HUES64 (cell line): ENCODE data around the gene TENM4.
"Not testable (repeated sequence)": the region's sequence is repeated elsewhere in the genome, so short reads cannot be mapped to it uniquely, and the experiment has no call there.

ENCODE experiments used
- H3K27ac ChIP-seq: 2 replicates; pipeline ENCODE4 v1.7.0; 2013; ENCODE audit warnings: low read depth, low read length, inconsistent platforms
- H3K27me3 ChIP-seq: 2 replicates; pipeline ENCODE4 v1.6.1; 2013; ENCODE audit warnings: mild to moderate bottlenecking, low read length; ENCODE audit not compliant: insufficient read depth
- H3K36me3 ChIP-seq: 2 replicates; pipeline ENCODE4 v1.6.1; 2013; ENCODE audit warnings: mild to moderate bottlenecking, low read length; ENCODE audit not compliant: insufficient read depth
- H3K4me1 ChIP-seq: 2 replicates; pipeline ENCODE4 v1.6.1; 2013; ENCODE audit warnings: mild to moderate bottlenecking, low read length, moderate library complexity; ENCODE audit not compliant: insufficient read depth
- H3K4me3 ChIP-seq: 2 replicates; pipeline ENCODE4 v1.5.1; 2013; ENCODE audit warnings: mild to moderate bottlenecking, low read length, moderate library complexity
- H3K9ac ChIP-seq: 2 replicates; pipeline ENCODE4 v1.6.1; 2013; ENCODE audit warnings: mild to moderate bottlenecking, low read depth, low read length
- H3K9me3 ChIP-seq: 2 replicates; pipeline ENCODE4 v1.6.1; 2013; ENCODE audit warnings: low read depth, low read length; ENCODE audit not compliant: insufficient read depth
- WGBS: fragments of 150-250, 120-280 bp; methylation state at CpG from one replicate; pipeline ENCODE4 v1.1.7; 2013; ENCODE audit warnings: missing lambda C conversion rate; 5-methylcytosine and 5-hydroxymethylcytosine counted together

The TENM4 gene

DNA sequence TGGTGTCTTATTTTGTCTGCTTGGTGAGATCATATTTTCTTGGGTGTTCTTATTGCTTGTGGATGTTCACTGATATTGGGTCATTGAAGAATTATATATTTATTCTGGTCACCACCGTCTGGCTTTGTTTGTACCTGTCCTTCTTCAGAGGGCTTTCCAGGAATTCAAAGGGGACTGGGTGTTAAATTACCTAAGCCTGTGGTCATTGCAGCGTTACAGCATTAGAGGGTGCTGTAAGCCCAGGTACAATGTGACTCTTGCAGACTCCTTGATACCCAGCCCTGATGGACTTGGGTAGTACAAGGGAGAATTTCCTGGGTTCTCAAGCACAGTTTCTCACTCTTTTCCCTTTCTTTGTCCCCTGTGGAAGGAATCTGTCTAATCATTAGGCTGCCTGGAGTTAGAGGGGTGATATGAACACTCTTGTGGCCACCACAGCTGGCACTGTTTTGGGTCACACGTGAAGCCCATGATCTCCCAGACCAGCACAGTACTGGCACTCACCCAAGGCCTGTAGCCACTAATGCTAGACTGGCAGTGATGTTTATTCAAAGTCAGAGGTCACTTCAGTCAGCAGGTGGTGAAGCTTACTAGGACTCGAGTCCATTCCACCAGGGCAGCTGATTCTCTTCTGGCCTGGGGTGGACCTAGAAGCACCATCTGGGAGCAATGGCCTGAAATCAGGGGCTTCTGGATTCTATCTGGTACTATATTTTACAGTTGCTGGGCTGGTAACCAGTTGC, 810.1 kb downstream of the TENM4 start:
- Histone ChIP-seq H3K4me1 (no peaks in the 10 kb centered on the region), H3K4me3 (no peak overlapping the region), H3K9me3 (peaks cover 21% of the 10 kb centered on the region), H3K36me3 (no peaks in the 10 kb centered on the region), H3K27ac (no peak overlapping the region), H3K9ac (no peak overlapping the region), H3K27me3 (no peaks in the 10 kb centered on the region)
- 86% methylated on average over 4 of the region's 4 CpGs for WGBS

GRCh38 chr11:78630155-78630554, 810.7 kb downstream of the TENM4 start:
- H3K36me3 ChIP-seq = no peaks in the 10 kb centered on the region
- no peak overlapping the region for H3K27ac ChIP-seq
- H3K4me3 ChIP-seq = no peak overlapping the region
- no peaks in the 10 kb centered on the region for H3K27me3 ChIP-seq
- no peak overlapping the region for H3K9ac ChIP-seq
- H3K4me1 ChIP-seq = no peaks in the 10 kb centered on the region
- H3K9me3 ChIP-seq = peaks cover 21% of the 10 kb centered on the region
- WGBS = 93% methylated on average over 3 of the region's 3 CpGs

- no peaks in the 10 kb centered on the region for H3K27me3 ChIP-seq
- no peak overlapping the region for H3K4me3 ChIP-seq
- H3K9me3 ChIP-seq = peaks cover 11% of the 10 kb centered on the region
- no peak overlapping the region for H3K27ac ChIP-seq
- no peaks in the 10 kb centered on the region for H3K36me3 ChIP-seq
- no peaks in the 10 kb centered on the region for H3K4me1 ChIP-seq
- WGBS = 86% methylated on average over 5 of the region's 5 CpGs
- H3K9ac ChIP-seq = no peak overlapping the region
Observed at GRCh38 chr11:78622666-78623065, 818.2 kb downstream of the TENM4 start.

- Histone ChIP-seq H3K36me3 (no peaks in the 10 kb centered on the region), H3K4me3 (no peak overlapping the region), H3K27me3 (no peaks in the 10 kb centered on the region), H3K4me1 (no peaks in the 10 kb centered on the region), H3K27ac (no peak overlapping the region), H3K9ac (no peak overlapping the region), H3K9me3 (peaks cover 11% of the 10 kb centered on the region)
- 86% methylated on average over 2 of the region's 2 CpGs for WGBS
Observed at GRCh38 chr11:78620159-78620558, 820.7 kb downstream of the TENM4 start.

DNA sequence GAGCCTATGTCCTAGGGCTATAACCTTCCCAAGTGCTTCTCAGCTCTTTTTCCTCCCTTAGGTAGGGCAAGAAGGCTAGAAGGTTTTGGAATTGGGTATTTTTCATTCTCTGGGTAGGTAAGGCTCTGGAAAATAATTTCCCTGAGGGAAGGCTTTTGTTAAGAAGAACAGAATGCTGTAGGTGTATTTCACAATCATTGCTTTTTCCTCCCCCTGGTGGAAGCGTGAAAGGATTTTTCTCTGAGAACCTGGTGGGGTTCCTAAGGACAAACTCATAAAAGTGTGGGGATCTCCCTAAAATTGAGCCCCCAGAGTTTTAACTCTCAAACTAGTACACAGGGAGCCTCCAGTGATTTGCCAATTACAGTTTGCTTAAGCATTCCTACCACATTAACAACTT, 825.1 kb downstream of the TENM4 start:
- Histone ChIP-seq H3K4me1 (no peaks in the 10 kb centered on the region), H3K4me3 (no peak overlapping the region), H3K27ac (no peak overlapping the region), H3K36me3 (no peaks in the 10 kb centered on the region), H3K27me3 (no peaks in the 10 kb centered on the region), H3K9me3 (peaks cover 11% of the 10 kb centered on the region), H3K9ac (no peak overlapping the region)
- 100% methylated on average over 1 of the region's 1 CpG for WGBS

DNA sequence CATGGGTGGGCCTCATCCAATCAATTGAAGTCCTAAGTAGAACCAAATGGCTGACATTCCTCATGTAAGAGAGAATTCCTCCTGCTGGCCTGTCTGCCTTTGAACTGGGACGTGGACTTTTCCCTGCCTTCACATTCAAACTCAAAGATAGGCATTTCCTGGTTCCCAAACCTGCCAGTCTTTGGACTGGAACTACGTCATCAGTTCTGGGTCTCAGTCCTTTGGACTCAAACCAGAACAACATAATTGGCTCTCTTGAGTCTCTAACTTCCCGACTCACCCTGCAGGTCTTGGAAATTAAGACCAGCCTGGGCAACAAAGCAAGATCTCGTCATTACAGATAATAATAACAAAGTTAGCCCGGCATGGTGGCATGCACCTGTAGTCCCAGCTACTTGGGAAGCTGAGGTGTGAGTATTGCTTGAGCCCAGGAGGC, 827.4 kb downstream of the TENM4 start:
- 83% methylated on average over 5 of the region's 5 CpGs for WGBS
- no peaks in the 10 kb centered on the region for H3K9me3 ChIP-seq
- H3K27me3 ChIP-seq = no peaks in the 10 kb centered on the region
- H3K9ac ChIP-seq = no peak overlapping the region
- no peak overlapping the region for H3K27ac ChIP-seq
- no peaks in the 10 kb centered on the region for H3K4me1 ChIP-seq
- H3K36me3 ChIP-seq = no peaks in the 10 kb centered on the region
- no peak overlapping the region for H3K4me3 ChIP-seq

DNA sequence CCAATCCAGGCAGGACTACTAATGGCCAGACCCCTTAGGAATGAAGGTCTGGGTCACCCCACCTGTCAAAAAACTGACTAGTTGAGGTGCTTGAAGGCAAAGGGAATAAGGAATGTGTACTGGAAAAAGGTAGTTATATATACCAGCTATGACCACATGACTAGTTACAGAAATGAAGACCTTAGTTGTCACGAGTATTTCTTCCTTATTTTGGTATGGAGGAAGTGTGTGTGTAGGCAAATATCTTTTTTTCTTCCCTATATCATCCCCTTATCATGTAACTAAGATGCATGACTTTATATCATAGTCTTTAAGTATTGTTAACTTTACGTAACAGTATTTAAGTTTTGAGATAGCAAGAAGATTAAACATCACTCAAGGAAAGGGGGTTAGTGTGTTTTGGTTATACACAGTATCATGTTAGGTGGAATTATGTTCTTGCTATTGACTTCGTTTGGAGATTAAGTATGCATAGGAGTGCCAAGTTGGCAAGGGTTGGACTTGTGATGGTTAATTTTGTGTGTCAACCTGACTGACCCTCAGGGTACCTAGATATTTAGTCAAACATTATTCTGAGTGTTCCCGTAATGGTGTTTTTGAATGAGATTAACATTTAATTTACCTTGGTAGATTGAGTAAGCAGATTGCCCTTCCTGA, 828.0 kb downstream of the TENM4 start:
- 89% methylated on average over 3 of the region's 4 CpGs for WGBS
- H3K27ac ChIP-seq = no peak overlapping the region

DNA sequence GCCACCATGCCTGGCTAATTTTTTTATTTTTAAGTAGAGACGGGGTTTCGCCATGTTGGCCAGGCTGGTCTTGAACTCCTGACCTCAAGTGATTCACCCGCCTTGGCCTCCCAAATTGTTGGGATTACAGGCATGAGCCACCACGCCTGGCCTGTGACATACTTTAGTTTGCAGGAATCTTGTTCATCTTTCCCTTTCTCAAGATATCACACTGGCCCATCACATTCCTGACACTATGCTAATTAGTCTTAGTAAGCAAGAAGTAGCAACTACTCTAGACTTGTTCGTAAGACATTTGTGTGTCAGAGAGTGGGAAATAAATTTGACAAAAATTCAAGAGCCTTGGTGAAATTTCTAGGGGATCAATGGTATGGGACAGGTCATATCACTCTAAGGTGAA, 831.5 kb downstream of the TENM4 start:
- 91% methylated on average over 5 of the region's 5 CpGs for WGBS
- not testable (repeated sequence) for H3K27ac ChIP-seq, H3K9me3 ChIP-seq, H3K4me3 ChIP-seq, H3K9ac ChIP-seq, H3K27me3 ChIP-seq, H3K4me1 ChIP-seq, H3K36me3 ChIP-seq

More for the DNA sequence above, 828.0 kb downstream of the TENM4 start:
- H3K27me3 ChIP-seq = no peaks in the 10 kb centered on the region
- H3K4me3 ChIP-seq = no peak overlapping the region
- H3K36me3 ChIP-seq = no peaks in the 10 kb centered on the region
- H3K9ac ChIP-seq = no peak overlapping the region
- H3K9me3 ChIP-seq = no peaks in the 10 kb centered on the region
- H3K4me1 ChIP-seq = no peaks in the 10 kb centered on the region

DNA sequence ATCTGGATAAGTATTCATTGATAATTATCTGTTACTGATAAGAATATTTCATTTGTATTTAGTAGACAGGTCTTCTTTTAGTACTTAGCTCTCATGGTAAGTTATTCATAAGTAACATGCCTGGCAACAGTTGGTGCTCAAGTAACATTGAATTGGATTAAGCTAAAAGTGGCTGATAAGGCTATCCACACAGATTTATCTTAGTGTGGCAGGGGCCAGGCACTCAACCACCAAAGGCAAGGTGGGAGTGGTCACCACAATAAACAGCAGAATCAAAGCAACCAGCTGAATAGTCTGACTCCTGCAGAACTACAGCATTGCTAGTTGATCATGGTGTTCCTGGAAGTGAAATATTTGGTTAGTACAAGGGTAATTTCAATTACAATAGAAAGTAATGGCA, 833.1 kb downstream of the TENM4 start:
- H3K4me1 ChIP-seq = 0 out of 2 replicates have a peak, but pooled peaks cover 3% of the 10 kb centered on the region
- H3K9me3 ChIP-seq = no peaks in the 10 kb centered on the region
- no peak overlapping the region for H3K9ac ChIP-seq
- no peak overlapping the region for H3K27ac ChIP-seq
- no peaks in the 10 kb centered on the region for H3K27me3 ChIP-seq
- no peaks in the 10 kb centered on the region for H3K36me3 ChIP-seq
- H3K4me3 ChIP-seq = no peak overlapping the region

GRCh38 chr11:78606667-78607066, 834.2 kb downstream of the TENM4 start:
- no peaks in the 10 kb centered on the region for H3K9me3 ChIP-seq
- H3K27ac ChIP-seq = no peak overlapping the region
- no peak overlapping the region for H3K9ac ChIP-seq
- no peaks in the 10 kb centered on the region for H3K36me3 ChIP-seq
- H3K4me3 ChIP-seq = no peak overlapping the region
- H3K27me3 ChIP-seq = no peaks in the 10 kb centered on the region
- WGBS = 87% methylated on average over 3 of the region's 3 CpGs
- H3K4me1 ChIP-seq = 0 out of 2 replicates have a peak, but pooled peaks cover 3% of the 10 kb centered on the region

- WGBS = 91% methylated on average over 7 of the region's 7 CpGs
Observed at GRCh38 chr11:78605296-78605695, 835.5 kb downstream of the TENM4 start.

More at GRCh38 chr11:78605296-78605695, 835.5 kb downstream of the TENM4 start:
- no peaks in the 10 kb centered on the region for H3K9me3 ChIP-seq
- H3K4me1 ChIP-seq = 0 out of 2 replicates have a peak, but pooled peaks cover 3% of the 10 kb centered on the region
- no peak overlapping the region for H3K27ac ChIP-seq
- no peak overlapping the region for H3K9ac ChIP-seq
- no peaks in the 10 kb centered on the region for H3K27me3 ChIP-seq
- H3K4me3 ChIP-seq = no peak overlapping the region
- H3K36me3 ChIP-seq = no peaks in the 10 kb centered on the region
